Right atrium auricular region (tissue), 2 donors: ENCODE measurements around the gene BMP10. TPM values are rescaled to one million over a fixed set of nuclear protein-coding genes. Genes with fewer than 3 reads are reported as not detected.

Source experiments
- DNase-seq: peaks from one replicate; pipeline ENCODE4 v3.0.0-alpha.2; 2019; ENCODE audit warnings: low spot score
- H3K27ac ChIP-seq, 2 donors: fragments of 200-600 bp; sonication (generic); 1 replicate in 1 of 2; 2 replicates in 1 of 2; pipeline ENCODE4 v1.5.1; 2016 to 2019
- H3K27me3 ChIP-seq, 2 donors: fragments of 200-600 bp; sonication (generic); one replicate each; pipeline versions ENCODE4 v1.5.1 to v1.6.0; 2017 to 2019
- H3K36me3 ChIP-seq: fragments of 200-600 bp; sonication (generic); one replicate; pipeline ENCODE4 v1.5.1; 2016
- H3K4me1 ChIP-seq, 2 donors: fragments of 200-600 bp; sonication (generic); one replicate each; pipeline versions ENCODE4 v1.5.1 to v1.6.0; 2017 to 2019
- H3K4me3 ChIP-seq, 2 donors: fragments of 200-600 bp; sonication (generic); 1 replicate in 1 of 2; 2 replicates in 1 of 2; pipeline ENCODE4 v1.5.1; 2017 to 2019; ENCODE audit warnings: mild to moderate bottlenecking in 1 of 2, moderate library complexity in 1 of 2
- H3K9me3 ChIP-seq, 2 donors: fragments of 200-600 bp; sonication (generic); one replicate each; pipeline ENCODE4 v1.5.1; 2019
- total RNA-seq, 2 donors: library from RNA; depleted of rRNA; stranded (reverse); fragments of >200 nt; gene quantifications; one replicate each; pipeline ENCODE4 v1.1.0, GENCODE V29; 2016
- TF ChIP-seq, protein P1 (sequence below), 2 donors: fragments of 200-600 bp; sonication (generic); IDR thresholded peaks; one replicate each; pipeline ENCODE4 v1.5.1; 2019; ENCODE audit warnings: antibody characterized with exemption in 2 of 2

BMP10 gene
- total RNA-seq, 2 donors from 2014 or later = 1.9 to 5,642 TPM

DNA sequence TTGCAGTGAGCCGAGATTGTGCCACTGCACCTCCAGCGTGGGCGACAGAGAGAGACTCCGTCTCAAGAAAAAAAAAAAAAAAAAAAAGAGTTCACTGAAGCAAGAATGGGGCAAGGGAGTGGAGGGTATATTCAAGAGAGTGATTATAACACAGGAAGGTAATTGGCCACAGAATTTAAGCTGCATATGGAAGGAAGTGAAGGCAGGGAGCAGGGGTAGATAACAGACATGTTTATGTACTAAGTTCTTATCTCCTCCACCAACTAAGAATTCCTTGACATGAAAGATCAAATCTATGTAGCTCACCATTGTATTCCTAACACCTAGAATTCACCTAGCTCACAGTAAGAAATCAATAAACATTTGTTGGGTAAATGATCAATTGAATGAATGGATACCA, 44.2 kb upstream of the BMP10 start:
- Histone ChIP-seq H3K4me1 (no peaks in the 10 kb centered on the region), H3K4me3 (no peak overlapping the region), H3K27ac (no peak overlapping the region), H3K9me3 (no peaks in the 10 kb centered on the region), H3K36me3 (no peaks in the 10 kb centered on the region), H3K27me3 (no peaks in the 10 kb centered on the region)
- TF ChIP-seq, protein P1, sequence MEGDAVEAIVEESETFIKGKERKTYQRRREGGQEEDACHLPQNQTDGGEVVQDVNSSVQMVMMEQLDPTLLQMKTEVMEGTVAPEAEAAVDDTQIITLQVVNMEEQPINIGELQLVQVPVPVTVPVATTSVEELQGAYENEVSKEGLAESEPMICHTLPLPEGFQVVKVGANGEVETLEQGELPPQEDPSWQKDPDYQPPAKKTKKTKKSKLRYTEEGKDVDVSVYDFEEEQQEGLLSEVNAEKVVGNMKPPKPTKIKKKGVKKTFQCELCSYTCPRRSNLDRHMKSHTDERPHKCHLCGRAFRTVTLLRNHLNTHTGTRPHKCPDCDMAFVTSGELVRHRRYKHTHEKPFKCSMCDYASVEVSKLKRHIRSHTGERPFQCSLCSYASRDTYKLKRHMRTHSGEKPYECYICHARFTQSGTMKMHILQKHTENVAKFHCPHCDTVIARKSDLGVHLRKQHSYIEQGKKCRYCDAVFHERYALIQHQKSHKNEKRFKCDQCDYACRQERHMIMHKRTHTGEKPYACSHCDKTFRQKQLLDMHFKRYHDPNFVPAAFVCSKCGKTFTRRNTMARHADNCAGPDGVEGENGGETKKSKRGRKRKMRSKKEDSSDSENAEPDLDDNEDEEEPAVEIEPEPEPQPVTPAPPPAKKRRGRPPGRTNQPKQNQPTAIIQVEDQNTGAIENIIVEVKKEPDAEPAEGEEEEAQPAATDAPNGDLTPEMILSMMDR (IDR thresholded peaks at IDR 0.05) = no peak
- no peak for DNase-seq

DNA sequence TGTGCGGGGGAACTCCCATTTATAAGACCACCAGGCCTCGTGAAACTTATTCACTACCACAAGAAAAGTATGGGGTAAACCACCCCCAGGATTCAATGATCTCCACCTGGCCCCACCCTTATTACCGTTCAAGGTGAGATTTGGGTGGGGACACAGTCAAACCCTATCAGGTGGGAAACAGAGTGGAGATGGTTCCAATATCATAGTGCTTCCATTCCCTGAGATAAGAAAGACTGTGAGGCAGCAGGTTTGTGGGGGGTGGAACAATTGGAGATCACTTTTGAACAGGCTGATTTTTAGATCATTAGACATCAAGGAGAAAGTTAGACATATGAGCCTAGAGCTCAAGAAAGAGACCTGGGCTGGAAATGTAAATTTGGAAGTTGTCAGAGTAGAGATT, 42.2 kb upstream of the BMP10 start:
- no peak for DNase-seq
- Histone ChIP-seq H3K9me3 (no peaks in the 10 kb centered on the region), H3K4me3 (no peak overlapping the region), H3K27ac (no peak overlapping the region), H3K27me3 (no peaks in the 10 kb centered on the region), H3K4me1 (peaks cover 0 to 9% of the 10 kb centered on the region in 2 donors), H3K36me3 (no peaks in the 10 kb centered on the region)
- TF ChIP-seq, protein P1 (IDR thresholded peaks at IDR 0.05) = no peak

DNA sequence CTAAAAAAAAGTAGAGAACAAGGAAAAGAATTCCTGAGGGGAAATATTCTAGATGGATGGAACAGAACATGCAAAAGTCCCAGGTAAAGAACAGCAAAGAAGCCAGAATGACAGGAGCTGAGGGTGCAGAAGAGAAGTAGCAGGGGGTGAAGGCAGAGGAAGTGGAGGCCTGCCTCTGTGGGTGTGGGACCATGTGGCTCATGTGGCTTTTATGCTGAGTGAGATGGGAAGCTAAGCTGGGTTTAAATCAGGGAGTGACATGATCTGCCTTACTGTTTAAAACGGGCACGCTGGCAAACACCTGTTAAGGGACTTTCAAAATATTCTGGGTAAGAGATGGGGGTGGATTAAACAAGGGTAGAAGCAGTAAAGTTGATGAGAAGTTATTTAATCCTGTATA, 41.5 kb upstream of the BMP10 start:
- Histone ChIP-seq H3K27ac (no peak overlapping the region), H3K4me1 (peaks cover 0 to 15% of the 10 kb centered on the region in 2 donors), H3K9me3 (no peaks in the 10 kb centered on the region), H3K27me3 (no peaks in the 10 kb centered on the region), H3K4me3 (no peak overlapping the region), H3K36me3 (no peaks in the 10 kb centered on the region)
- TF ChIP-seq, protein P1 (IDR thresholded peaks at IDR 0.05) = no peak
- no peak for DNase-seq

DNA sequence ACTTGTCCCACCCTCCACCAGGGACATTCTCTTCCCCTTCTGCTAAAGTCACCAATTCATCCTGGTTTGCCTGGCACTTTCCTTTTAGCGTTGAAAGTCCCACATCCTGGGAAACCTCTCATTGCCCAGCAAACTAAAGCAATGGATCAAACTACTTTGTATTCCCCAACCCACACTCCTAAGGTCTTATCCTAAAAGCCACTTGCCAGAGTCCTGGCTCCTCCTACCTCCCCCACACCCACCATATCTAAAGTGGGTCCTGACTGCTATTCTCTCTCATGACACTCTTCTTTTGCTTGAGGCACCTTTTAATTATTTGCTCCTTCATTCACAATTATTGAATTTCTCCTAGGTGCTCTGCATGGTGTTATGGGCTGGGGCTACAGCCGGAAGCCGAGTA, 40.9 kb upstream of the BMP10 start:
- Histone ChIP-seq H3K27ac (no peak overlapping the region), H3K9me3 (no peaks in the 10 kb centered on the region)

DNA sequence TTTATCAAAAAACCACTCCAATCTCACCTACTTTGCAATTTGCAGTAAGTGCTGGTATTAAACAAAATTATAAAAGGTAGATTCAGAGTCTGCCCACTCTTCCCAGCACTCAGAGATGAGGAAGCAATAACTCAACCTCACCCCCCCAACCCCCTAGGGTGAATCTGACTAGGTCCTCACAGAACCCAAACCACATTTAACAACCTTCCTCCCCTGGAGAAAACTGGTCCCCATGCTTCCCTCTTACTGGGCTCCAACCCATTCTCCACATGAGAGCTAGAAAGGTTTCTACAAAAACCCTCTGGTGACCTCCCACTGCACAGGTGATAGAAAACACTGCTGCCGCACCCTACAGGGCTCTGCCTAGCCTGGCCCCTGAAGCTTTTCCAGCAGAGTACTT, 40.5 kb upstream of the BMP10 start:
- no peak overlapping the region for H3K27ac ChIP-seq
- no peaks in the 10 kb centered on the region for H3K9me3 ChIP-seq
- H3K36me3 ChIP-seq = no peaks in the 10 kb centered on the region
- DNase-seq = no peak
- H3K4me3 ChIP-seq = no peak overlapping the region
- H3K27me3 ChIP-seq = no peaks in the 10 kb centered on the region
- TF ChIP-seq, protein P1 (IDR thresholded peaks at IDR 0.05) = no peak
- H3K4me1 ChIP-seq = peaks cover 0 to 15% of the 10 kb centered on the region in 2 donors

More for the DNA sequence above, 40.9 kb upstream of the BMP10 start:
- H3K4me3 ChIP-seq = no peak overlapping the region
- DNase-seq = no peak
- no peaks in the 10 kb centered on the region for H3K36me3 ChIP-seq
- H3K27me3 ChIP-seq = no peaks in the 10 kb centered on the region
- peaks cover 0 to 15% of the 10 kb centered on the region in 2 donors for H3K4me1 ChIP-seq
- TF ChIP-seq, protein P1 (IDR thresholded peaks at IDR 0.05) = no peak

DNA sequence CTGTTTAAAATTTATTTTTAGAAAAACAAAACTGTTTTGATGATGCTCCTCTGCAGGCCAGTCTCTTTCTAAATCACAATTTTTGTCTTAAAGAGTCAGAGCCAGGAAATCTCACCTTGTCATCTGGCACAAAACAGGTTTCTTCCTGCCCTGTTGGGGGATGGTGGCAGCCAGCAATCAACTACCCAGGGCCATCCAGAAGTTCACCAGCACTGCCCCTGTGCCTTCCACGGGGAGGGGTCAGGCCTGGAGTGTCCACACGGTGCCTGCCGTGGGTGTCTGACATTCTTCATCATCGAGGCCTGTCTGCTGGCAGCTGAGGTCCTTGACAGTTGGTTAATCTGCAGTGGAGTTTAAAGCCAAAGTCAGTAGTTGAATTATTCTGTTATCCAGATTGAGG, 40.0 kb upstream of the BMP10 start:
- H3K4me3 ChIP-seq = no peak overlapping the region

More for the DNA sequence above, 40.0 kb upstream of the BMP10 start:
- Histone ChIP-seq H3K9me3 (no peaks in the 10 kb centered on the region), H3K27ac (no peak overlapping the region), H3K27me3 (no peaks in the 10 kb centered on the region), H3K4me1 (peaks cover 0 to 15% of the 10 kb centered on the region in 2 donors), H3K36me3 (no peaks in the 10 kb centered on the region)
- DNase-seq = no peak
- TF ChIP-seq, protein P1 (IDR thresholded peaks at IDR 0.05) = no peak
